Astrocyte of the hippocampus (primary cell): ENCODE data around the gene MAP2K6.

Experiments
- DNase-seq: peaks from one replicate; pipeline ENCODE4 v3.0.0; 2011; ENCODE audit warnings: low read depth, low spot score

MAP2K6 gene

GRCh38 chr17:69577098-69577497 lies 162.6 kb downstream of the MAP2K6 start:
- no peak for DNase-seq

GRCh38 chr17:69578385-69578936 lies 164.0 kb downstream of the MAP2K6 start:
- no peak for DNase-seq

GRCh38 chr17:69579961-69580677 lies 165.6 kb downstream of the MAP2K6 start:
- no peak for DNase-seq

GRCh38 chr17:69581061-69581961 lies 166.8 kb downstream of the MAP2K6 start:
- DNase-seq, result peak; percentile 53

- no peak for DNase-seq
These were observed 173.8 kb downstream of the MAP2K6 start for GRCh38 chr17:69588316-69588715.

GRCh38 chr17:69588827-69589239 lies 174.3 kb downstream of the MAP2K6 start:
- DNase-seq, result peak; percentile 44

- no peak for DNase-seq
These were observed 176.2 kb downstream of the MAP2K6 start for GRCh38 chr17:69590671-69591070.

GRCh38 chr17:69592692-69593350 lies 178.3 kb downstream of the MAP2K6 start:
- DNase-seq, result peak; percentile 31

GRCh38 chr17:69593351-69593715 lies 178.8 kb downstream of the MAP2K6 start:
- DNase-seq, result peak; percentile 28

- DNase-seq, result no peak
These were observed 179.2 kb downstream of the MAP2K6 start for GRCh38 chr17:69593716-69594115.

- DNase-seq, result no peak
These were observed 180.1 kb downstream of the MAP2K6 start for GRCh38 chr17:69594641-69595040.

GRCh38 chr17:69596141-69596540 lies 181.6 kb downstream of the MAP2K6 start:
- no peak for DNase-seq

- peak; percentile 40 for DNase-seq
These were observed 183.6 kb downstream of the MAP2K6 start for GRCh38 chr17:69597898-69598692.

GRCh38 chr17:69602972-69603371 lies 188.5 kb downstream of the MAP2K6 start:
- peak; percentile 41 for DNase-seq
